Breast epithelium (tissue), 3 donors: ENCODE results near the gene PRLR.

Experiments used
- POLR2A ChIP-seq: fragments of 450-650 bp; IDR thresholded peaks from one replicate; pipeline ENCODE4 v1.6.1; 2016; ENCODE audit warnings: antibody characterized with exemption, mild to moderate bottlenecking, moderate library complexity
- POLR2AphosphoS5 ChIP-seq, 3 donors: sonication (generic); formaldehyde crosslinking; IDR thresholded peaks; one replicate each; pipeline ENCODE4 v1.6.1; 2017; ENCODE audit warnings: antibody characterized with exemption in 3 of 3
- TF ChIP-seq, protein P1 (sequence below), 3 donors: fragments of 450-650 bp; IDR thresholded peaks; one replicate each; pipeline ENCODE4 v1.5.1; 2016 to 2017; ENCODE audit warnings: antibody characterized with exemption in 3 of 3, mild to moderate bottlenecking in 3 of 3, moderate library complexity in 3 of 3

DNA sequence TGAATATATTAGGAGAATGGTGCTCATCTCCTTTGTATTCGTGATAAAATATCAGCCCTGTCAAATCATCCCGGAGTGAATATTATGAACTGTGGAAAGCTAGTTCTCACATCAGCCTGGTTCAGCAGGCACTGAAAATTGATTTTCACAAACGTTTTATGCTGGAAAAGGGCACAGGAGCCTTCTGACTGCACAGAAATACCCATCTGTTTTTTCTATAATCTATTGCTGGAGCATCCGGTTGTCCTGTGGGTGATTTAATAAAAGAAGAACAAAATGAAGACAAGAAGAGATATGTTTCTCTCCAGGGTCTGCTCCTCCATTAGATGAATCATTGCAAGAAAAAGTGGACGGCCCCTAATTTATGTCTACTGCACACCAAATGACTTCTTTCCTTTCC, 85.3 kb downstream of the PRLR start:
- TF ChIP-seq, protein P1, sequence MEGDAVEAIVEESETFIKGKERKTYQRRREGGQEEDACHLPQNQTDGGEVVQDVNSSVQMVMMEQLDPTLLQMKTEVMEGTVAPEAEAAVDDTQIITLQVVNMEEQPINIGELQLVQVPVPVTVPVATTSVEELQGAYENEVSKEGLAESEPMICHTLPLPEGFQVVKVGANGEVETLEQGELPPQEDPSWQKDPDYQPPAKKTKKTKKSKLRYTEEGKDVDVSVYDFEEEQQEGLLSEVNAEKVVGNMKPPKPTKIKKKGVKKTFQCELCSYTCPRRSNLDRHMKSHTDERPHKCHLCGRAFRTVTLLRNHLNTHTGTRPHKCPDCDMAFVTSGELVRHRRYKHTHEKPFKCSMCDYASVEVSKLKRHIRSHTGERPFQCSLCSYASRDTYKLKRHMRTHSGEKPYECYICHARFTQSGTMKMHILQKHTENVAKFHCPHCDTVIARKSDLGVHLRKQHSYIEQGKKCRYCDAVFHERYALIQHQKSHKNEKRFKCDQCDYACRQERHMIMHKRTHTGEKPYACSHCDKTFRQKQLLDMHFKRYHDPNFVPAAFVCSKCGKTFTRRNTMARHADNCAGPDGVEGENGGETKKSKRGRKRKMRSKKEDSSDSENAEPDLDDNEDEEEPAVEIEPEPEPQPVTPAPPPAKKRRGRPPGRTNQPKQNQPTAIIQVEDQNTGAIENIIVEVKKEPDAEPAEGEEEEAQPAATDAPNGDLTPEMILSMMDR (IDR thresholded peaks at IDR 0.05) = no peak
- TF ChIP-seq POLR2A (no peak), POLR2AphosphoS5 (IDR thresholded peaks at IDR 0.05) (no peak)
